Neural progenitor cell (in vitro differentiated cells): Measurements from ENCODE around the gene FARP1. TPM values are rescaled to one million over a fixed set of nuclear protein-coding genes. Genes with fewer than 3 reads are reported as not detected.

ENCODE experiments used
- DNase-seq: peaks from one replicate; pipeline ENCODE4 v3.0.0-alpha.2; 2016; ENCODE audit warnings: low spot score
- H2AFZ ChIP-seq: fragments of 200-600 bp; sonication (generic); replicated peaks from 2 replicates; pipeline ENCODE4 v1.6.1; 2016; ENCODE audit warnings: antibody characterized with exemption
- H3F3A ChIP-seq: fragments of 200-600 bp; sonication (generic); 2 replicates; pipeline ENCODE4 v1.6.1; 2016; ENCODE audit warnings: antibody characterized with exemption, low read depth
- H3K27ac ChIP-seq: fragments of 200-600 bp; sonication (generic); 2 replicates; pipeline ENCODE4 v1.5.1; 2016; ENCODE audit warnings: mild to moderate bottlenecking
- H3K27me3 ChIP-seq: fragments of 200-600 bp; sonication (generic); 2 replicates; pipeline ENCODE4 v1.6.1; 2016; ENCODE audit warnings: mild to moderate bottlenecking, moderate library complexity
- H3K36me3 ChIP-seq: fragments of 200-600 bp; sonication (generic); 2 replicates; pipeline ENCODE4 v1.5.1; 2016
- H3K4me1 ChIP-seq: fragments of 200-600 bp; sonication (generic); 2 replicates; pipeline ENCODE4 v1.6.1; 2016; ENCODE audit warnings: mixed run types
- H3K4me2 ChIP-seq: fragments of 200-600 bp; sonication (generic); 2 replicates; pipeline ENCODE4 v1.6.1; 2016
- H3K4me3 ChIP-seq: fragments of 200-600 bp; sonication (generic); 2 replicates; pipeline ENCODE4 v1.5.1; 2016
- H3K79me2 ChIP-seq: fragments of 200-600 bp; sonication (generic); 2 replicates; pipeline ENCODE4 v1.6.1; 2016; ENCODE audit warnings: low read depth
- H3K9ac ChIP-seq: fragments of 200-600 bp; sonication (generic); 2 replicates; pipeline ENCODE4 v1.6.1; 2016
- H3K9me3 ChIP-seq: fragments of 200-600 bp; sonication (generic); 2 replicates; pipeline ENCODE4 v1.5.1; 2016; ENCODE audit warnings: low read depth
- H4K20me1 ChIP-seq: fragments of 200-600 bp; sonication (generic); 2 replicates; pipeline ENCODE4 v1.6.1; 2016; ENCODE audit warnings: low read depth
- H3K27ac Mint-ChIP-seq: 3 replicates; pipeline ENCODE4 v1.8.0; 2021; ENCODE audit warnings: mixed read lengths
- H3K27me3 Mint-ChIP-seq: 2 replicates; pipeline ENCODE4 v1.8.0; 2022; ENCODE audit warnings: low read depth, mild to moderate bottlenecking, inconsistent platforms, moderate library complexity, mixed read lengths; ENCODE audit not compliant: insufficient read depth
- H3K36me3 Mint-ChIP-seq: 3 replicates; pipeline ENCODE4 v1.8.0; 2021; ENCODE audit warnings: mixed read lengths
- H3K4me1 Mint-ChIP-seq: 3 replicates; pipeline ENCODE4 v1.8.0; 2021; ENCODE audit warnings: mixed read lengths
- H3K4me3 Mint-ChIP-seq: 3 replicates; pipeline ENCODE4 v1.8.0; 2021; ENCODE audit warnings: mild to moderate bottlenecking, moderate library complexity, mixed read lengths
- H3K9me3 Mint-ChIP-seq: 3 replicates; pipeline ENCODE4 v1.8.0; 2020; ENCODE audit warnings: mixed read lengths
- CTCF ChIP-seq: fragments of 200-600 bp; sonication (generic); IDR thresholded peaks from 2 replicates; pipeline ENCODE4 v1.5.1; 2017; ENCODE audit warnings: antibody characterized with exemption, mild to moderate bottlenecking
- EZH2 ChIP-seq: fragments of 200-600 bp; sonication (generic); IDR thresholded peaks from 2 replicates; pipeline ENCODE4 v1.6.1; 2017; ENCODE audit warnings: antibody characterized with exemption, mild to moderate bottlenecking, moderate library complexity
- EZH2phosphoT487 ChIP-seq: fragments of 200-600 bp; sonication (generic); IDR thresholded peaks from 2 replicates; pipeline ENCODE4 v1.6.1; 2017; ENCODE audit warnings: antibody characterized with exemption
- total RNA-seq: library from RNA; depleted of rRNA; stranded (reverse); fragments of >200 nt; gene quantifications from 2 replicates; pipeline ENCODE4 v1.2.3, GENCODE V29; 2015; ENCODE audit warnings: low replicate concordance

The FARP1 gene
- total RNA-seq, 1 donor from 2014 or later: 78.0 TPM

GRCh38 chr13:98222816-98223215 is 79.9 kb downstream of the FARP1 start:
- Histone ChIP-seq H3K4me3 (no peak overlapping the region), H3K9me3 (no peaks in the 10 kb centered on the region), H2AFZ (no peak overlapping the region), H3K4me2 (no peak overlapping the region), H3K36me3 (no peaks in the 10 kb centered on the region), H3K9ac (no peak overlapping the region), H3F3A (no peaks in the 10 kb centered on the region), H3K79me2 (peaks cover 37% of the 10 kb centered on the region), H3K27me3 (no peaks in the 10 kb centered on the region), H3K27ac (no peak overlapping the region), H3K4me1 (no peaks in the 10 kb centered on the region), H4K20me1 (peaks cover 7% of the 10 kb centered on the region)
- Mint-ChIP-seq H3K27ac (no peak overlapping the region), H3K9me3 (peaks cover 21% of the 10 kb centered on the region), H3K4me3 (no peak overlapping the region), H3K4me1 (peaks cover 15% of the 10 kb centered on the region), H3K36me3 (peaks cover 27% of the 10 kb centered on the region), H3K27me3 (peaks cover 6% of the 10 kb centered on the region)
- TF ChIP-seq EZH2: no peak
- no peak for TF ChIP-seq EZH2phosphoT487
- no peak for TF ChIP-seq CTCF
- DNase-seq: no peak

DNA sequence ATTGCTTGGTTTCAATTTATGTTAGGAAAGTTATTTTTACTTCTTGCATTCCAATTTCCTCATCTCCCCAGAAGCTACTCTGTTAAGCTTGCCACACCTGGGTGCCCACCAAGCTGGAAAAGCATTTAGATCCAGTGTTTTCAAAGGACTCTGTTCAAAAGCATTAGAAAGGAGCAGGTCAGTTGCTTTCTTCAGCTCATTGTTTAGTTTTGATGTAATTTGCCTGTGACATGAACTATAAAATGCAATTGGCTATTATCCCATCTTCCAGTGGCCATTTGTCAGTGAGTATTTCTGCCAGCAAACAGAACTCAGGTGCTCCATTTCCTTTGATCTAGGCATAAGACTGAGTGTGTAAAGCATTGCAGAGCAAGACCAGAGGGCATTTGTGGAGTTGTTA is 80.8 kb downstream of the FARP1 start:
- Histone ChIP-seq H2AFZ (no peak overlapping the region), H3K27ac (no peak overlapping the region), H4K20me1 (peaks cover 7% of the 10 kb centered on the region), H3F3A (no peaks in the 10 kb centered on the region), H3K27me3 (no peaks in the 10 kb centered on the region), H3K4me2 (no peak overlapping the region), H3K4me3 (no peak overlapping the region), H3K9ac (no peak overlapping the region), H3K4me1 (no peaks in the 10 kb centered on the region), H3K36me3 (no peaks in the 10 kb centered on the region), H3K79me2 (peaks cover 41% of the 10 kb centered on the region), H3K9me3 (no peaks in the 10 kb centered on the region)
- DNase-seq: no peak
- TF ChIP-seq EZH2phosphoT487 (no peak), CTCF (no peak), EZH2 (no peak)
- Mint-ChIP-seq H3K27ac (no peak overlapping the region), H3K4me3 (no peak overlapping the region), H3K4me1 (peaks cover 15% of the 10 kb centered on the region), H3K27me3 (peaks cover 6% of the 10 kb centered on the region), H3K9me3 (peaks cover 29% of the 10 kb centered on the region), H3K36me3 (peaks cover 31% of the 10 kb centered on the region)

DNA sequence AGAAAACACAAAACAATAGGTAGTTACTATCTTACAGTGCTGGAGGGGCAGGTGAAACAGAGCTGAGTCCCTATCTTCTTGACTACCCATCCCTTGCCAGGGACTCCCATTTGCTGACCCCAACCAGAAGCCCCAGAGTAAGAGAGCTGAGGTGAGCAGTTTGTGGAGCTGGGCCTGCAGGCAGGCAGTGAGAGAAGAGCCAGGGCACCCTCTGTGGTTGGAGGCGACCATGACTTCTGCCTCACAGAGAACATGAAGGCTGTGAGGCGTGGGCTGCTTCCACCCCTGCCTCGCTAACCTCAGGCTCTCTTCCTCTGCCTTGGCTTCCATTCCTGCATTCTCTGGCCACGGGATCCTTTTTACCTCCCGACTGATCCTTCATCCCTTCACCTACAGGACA is 81.7 kb downstream of the FARP1 start:
- Mint-ChIP-seq H3K27me3 (peaks cover 6% of the 10 kb centered on the region), H3K36me3 (peaks cover 33% of the 10 kb centered on the region), H3K4me3 (no peak overlapping the region), H3K9me3 (peaks cover 31% of the 10 kb centered on the region), H3K4me1 (peaks cover 15% of the 10 kb centered on the region), H3K27ac (peak overlapping the region; percentile 18)
- DNase-seq: no peak
- peaks cover 7% of the 10 kb centered on the region for H4K20me1 ChIP-seq
- no peak overlapping the region for H3K4me3 ChIP-seq
- H3K79me2 ChIP-seq: peaks cover 38% of the 10 kb centered on the region
- no peak overlapping the region for H3K9ac ChIP-seq
- H2AFZ ChIP-seq: no peak overlapping the region
- no peaks in the 10 kb centered on the region for H3K36me3 ChIP-seq
- no peak overlapping the region for H3K27ac ChIP-seq
- no peak for TF ChIP-seq EZH2
- TF ChIP-seq CTCF: no peak
- no peak for TF ChIP-seq EZH2phosphoT487
- no peaks in the 10 kb centered on the region for H3K4me1 ChIP-seq
- H3K4me2 ChIP-seq: no peak overlapping the region
- no peaks in the 10 kb centered on the region for H3K27me3 ChIP-seq
- H3K9me3 ChIP-seq: no peaks in the 10 kb centered on the region
- H3F3A ChIP-seq: no peaks in the 10 kb centered on the region
